HEK293 (cell line): ENCODE measurements around the gene PLXNA2.

ENCODE experiments used
- CTCF ChIA-PET: fragments of 350-600 bp; formaldehyde crosslinking; extraction: SDS; loops from one replicate; lab custom pipeline; 2021; ENCODE audit warnings: antibody characterized with exemption; lab: Yijun Ruan, JAX
- POLR2A ChIA-PET: fragments of 300-600 bp; formaldehyde crosslinking; extraction: SDS; loops from one replicate; lab custom pipeline; 2020; ENCODE audit warnings: antibody characterized with exemption, inconsistent platforms; lab: Yijun Ruan, JAX
- H3K27ac ChIP-seq: fragments of 200-500 bp; sonication (Bioruptor generic); 2 replicates; pipeline ENCODE4 v1.5.1; 2014; ENCODE audit warnings: low read depth, low read length, control low read depth, inconsistent platforms; ENCODE audit errors: extremely low read depth
- H3K36me3 ChIP-seq, 2 experiments: fragments of 200-500 bp in 1 of 2; sonication (Bioruptor generic) in 1 of 2; 1 replicate in 1 of 2; 2 replicates in 1 of 2; pipeline ENCODE4 v1.5.1; 2014 to 2017; ENCODE audit warnings: inconsistent platforms in 2 of 2, low read length in 2 of 2; ENCODE audit not compliant: control insufficient read depth in 2 of 2, insufficient read depth in 1 of 2
- H3K4me1 ChIP-seq: fragments of 200-500 bp; sonication (Bioruptor generic); 2 replicates; pipeline ENCODE4 v1.5.1; 2014; ENCODE audit warnings: mild to moderate bottlenecking, low read length, inconsistent platforms; ENCODE audit not compliant: control insufficient read depth, insufficient read depth
- H3K4me3 ChIP-seq: 2 replicates; pipeline ENCODE4 v1.5.1; 2011; ENCODE audit warnings: low read depth, mild to moderate bottlenecking, control low read depth, low read length, moderate library complexity
- H3K9me3 ChIP-seq: fragments of 200-500 bp; sonication (Bioruptor generic); 2 replicates; pipeline ENCODE4 v1.5.1; 2014; ENCODE audit warnings: low read depth, low read length, inconsistent platforms; ENCODE audit not compliant: control insufficient read depth, insufficient read depth
- EGR2 ChIP-seq: fragments of 450-650 bp; formaldehyde crosslinking; IDR thresholded peaks from 2 replicates; pipeline ENCODE4 v1.5.1; 2016; ENCODE audit warnings: low read depth, missing biosample characterization, missing genetic modification characterization
- GLI4 ChIP-seq: fragments of 450-650 bp; formaldehyde crosslinking; IDR thresholded peaks from 2 replicates; pipeline ENCODE4 v1.5.1; 2016; ENCODE audit warnings: missing biosample characterization, missing genetic modification characterization
- KLF7 ChIP-seq: fragments of 450-650 bp; formaldehyde crosslinking; IDR thresholded peaks from 2 replicates; pipeline ENCODE4 v1.5.1; 2016; ENCODE audit warnings: missing biosample characterization, missing genetic modification characterization, borderline replicate concordance
- SCRT2 ChIP-seq: fragments of 450-650 bp; formaldehyde crosslinking; IDR thresholded peaks from 2 replicates; pipeline ENCODE4 v1.5.1; 2016; ENCODE audit warnings: missing biosample characterization, missing genetic modification characterization
- YY1 ChIP-seq: fragments of 450-650 bp; formaldehyde crosslinking; IDR thresholded peaks from 2 replicates; pipeline ENCODE4 v1.5.1; 2018; ENCODE audit warnings: missing biosample characterization, missing genetic modification characterization
- ZNF132 ChIP-seq: fragments of 450-650 bp; formaldehyde crosslinking; IDR thresholded peaks from 2 replicates; pipeline ENCODE4 v1.5.1; 2017; ENCODE audit warnings: missing biosample characterization, missing genetic modification characterization, borderline replicate concordance
- ZNF138 ChIP-seq: fragments of 450-650 bp; formaldehyde crosslinking; IDR thresholded peaks from 2 replicates; pipeline ENCODE4 v1.5.1; 2016; ENCODE audit warnings: missing biosample characterization, missing genetic modification characterization, borderline replicate concordance
- ZNF140 ChIP-seq: fragments of 450-650 bp; formaldehyde crosslinking; IDR thresholded peaks from 2 replicates; pipeline ENCODE4 v1.5.1; 2016; ENCODE audit warnings: missing biosample characterization, missing genetic modification characterization
- ZNF221 ChIP-seq: fragments of 450-650 bp; formaldehyde crosslinking; IDR thresholded peaks from 2 replicates; pipeline ENCODE4 v1.5.1; 2017; ENCODE audit warnings: missing biosample characterization, missing genetic modification characterization, borderline replicate concordance
- ZNF266 ChIP-seq: fragments of 450-650 bp; formaldehyde crosslinking; IDR thresholded peaks from 2 replicates; pipeline ENCODE4 v1.5.1; 2016; ENCODE audit warnings: missing biosample characterization, missing genetic modification characterization, low read depth
- ZNF394 ChIP-seq: fragments of 450-650 bp; formaldehyde crosslinking; IDR thresholded peaks from 2 replicates; pipeline ENCODE4 v1.5.1; 2016; ENCODE audit warnings: missing biosample characterization, missing genetic modification characterization, mild to moderate bottlenecking, moderate library complexity, borderline replicate concordance
- ZNF404 ChIP-seq: fragments of 450-650 bp; formaldehyde crosslinking; IDR thresholded peaks from 2 replicates; pipeline ENCODE4 v1.5.1; 2017; ENCODE audit warnings: missing biosample characterization, missing genetic modification characterization
- ZNF48 ChIP-seq: fragments of 450-650 bp; formaldehyde crosslinking; IDR thresholded peaks from 2 replicates; pipeline ENCODE4 v1.5.1; 2016; ENCODE audit warnings: missing biosample characterization, missing genetic modification characterization
- ZNF544 ChIP-seq: fragments of 450-650 bp; formaldehyde crosslinking; IDR thresholded peaks from 2 replicates; pipeline ENCODE4 v1.5.0; 2017; ENCODE audit warnings: missing biosample characterization, missing genetic modification characterization
- ZNF548 ChIP-seq: fragments of 450-650 bp; formaldehyde crosslinking; IDR thresholded peaks from 2 replicates; pipeline ENCODE4 v1.5.1; 2016; ENCODE audit warnings: missing biosample characterization, missing genetic modification characterization
- ZNF596 ChIP-seq: fragments of 450-650 bp; IDR thresholded peaks from 2 replicates; pipeline ENCODE4 v1.5.0; 2018; ENCODE audit warnings: missing biosample characterization, mild to moderate bottlenecking, missing genetic modification characterization, moderate library complexity
- ZNF610 ChIP-seq: fragments of 450-650 bp; formaldehyde crosslinking; IDR thresholded peaks from 2 replicates; pipeline ENCODE4 v1.5.1; 2016; ENCODE audit warnings: missing biosample characterization, missing genetic modification characterization, borderline replicate concordance
- ZNF654 ChIP-seq: fragments of 450-650 bp; formaldehyde crosslinking; IDR thresholded peaks from 2 replicates; pipeline ENCODE4 v1.5.1; 2016; ENCODE audit warnings: low read depth, missing biosample characterization, missing genetic modification characterization
- ZNF658 ChIP-seq: fragments of 450-650 bp; formaldehyde crosslinking; IDR thresholded peaks from 2 replicates; pipeline ENCODE4; 2016; ENCODE audit warnings: missing biosample characterization, missing genetic modification characterization
- ZNF701 ChIP-seq: fragments of 450-650 bp; formaldehyde crosslinking; IDR thresholded peaks from 2 replicates; pipeline ENCODE4 v1.5.1; 2016; ENCODE audit warnings: missing biosample characterization, missing genetic modification characterization
- ZSCAN30 ChIP-seq: fragments of 450-650 bp; IDR thresholded peaks from 2 replicates; pipeline ENCODE4 v1.5.1; 2018; ENCODE audit warnings: missing biosample characterization, mild to moderate bottlenecking, missing genetic modification characterization, moderate library complexity
- TF ChIP-seq, protein P1 (sequence below): fragments of 450-650 bp; formaldehyde crosslinking; IDR thresholded peaks from 2 replicates; pipeline ENCODE4 v1.5.1; 2016; ENCODE audit warnings: missing biosample characterization, missing genetic modification characterization
- TF ChIP-seq, protein P2 (sequence below): fragments of 450-650 bp; formaldehyde crosslinking; IDR thresholded peaks from 2 replicates; pipeline ENCODE4 v1.5.1; 2016; ENCODE audit warnings: missing biosample characterization, missing genetic modification characterization, borderline replicate concordance
- TF ChIP-seq, protein P3 (sequence below): fragments of 450-650 bp; formaldehyde crosslinking; IDR thresholded peaks from 2 replicates; pipeline ENCODE4 v1.5.1; 2016; ENCODE audit warnings: missing biosample characterization, missing genetic modification characterization
- TF ChIP-seq, protein P4 (sequence below): fragments of 450-650 bp; formaldehyde crosslinking; IDR thresholded peaks from 2 replicates; pipeline ENCODE4 v1.5.1; 2016; ENCODE audit warnings: missing biosample characterization, missing genetic modification characterization

PLXNA2 gene

DNA sequence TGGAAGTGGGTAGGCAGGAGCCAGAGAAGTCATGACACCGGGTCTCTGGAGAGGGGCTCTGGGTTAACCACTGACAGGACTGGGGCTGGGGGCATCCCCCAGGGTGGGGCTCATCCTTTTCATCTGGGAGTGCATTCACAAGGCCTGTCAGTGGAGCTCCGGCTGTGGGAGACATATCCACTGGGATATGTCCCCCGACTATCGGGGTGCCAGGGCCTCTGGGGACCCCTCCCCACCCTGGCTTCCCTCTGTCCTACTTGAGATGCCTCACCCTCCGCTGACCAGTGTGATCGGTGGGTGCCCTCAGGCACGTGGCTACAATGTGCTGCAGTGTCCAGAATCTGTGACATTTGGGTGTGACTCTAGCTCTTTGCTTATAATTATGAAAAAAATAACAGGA is 240.9 kb downstream of the PLXNA2 start (continued):
- TF ChIP-seq, protein P1, sequence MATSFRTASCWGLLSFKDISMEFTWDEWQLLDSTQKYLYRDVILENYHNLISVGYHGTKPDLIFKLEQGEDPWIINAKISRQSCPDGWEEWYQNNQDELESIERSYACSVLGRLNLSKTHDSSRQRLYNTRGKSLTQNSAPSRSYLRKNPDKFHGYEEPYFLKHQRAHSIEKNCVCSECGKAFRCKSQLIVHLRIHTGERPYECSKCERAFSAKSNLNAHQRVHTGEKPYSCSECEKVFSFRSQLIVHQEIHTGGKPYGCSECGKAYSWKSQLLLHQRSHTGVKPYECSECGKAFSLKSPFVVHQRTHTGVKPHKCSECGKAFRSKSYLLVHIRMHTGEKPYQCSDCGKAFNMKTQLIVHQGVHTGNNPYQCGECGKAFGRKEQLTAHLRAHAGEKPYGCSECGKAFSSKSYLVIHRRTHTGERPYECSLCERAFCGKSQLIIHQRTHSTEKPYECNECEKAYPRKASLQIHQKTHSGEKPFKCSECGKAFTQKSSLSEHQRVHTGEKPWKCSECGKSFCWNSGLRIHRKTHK (tag by site-specific recombination) = no peak

DNA sequence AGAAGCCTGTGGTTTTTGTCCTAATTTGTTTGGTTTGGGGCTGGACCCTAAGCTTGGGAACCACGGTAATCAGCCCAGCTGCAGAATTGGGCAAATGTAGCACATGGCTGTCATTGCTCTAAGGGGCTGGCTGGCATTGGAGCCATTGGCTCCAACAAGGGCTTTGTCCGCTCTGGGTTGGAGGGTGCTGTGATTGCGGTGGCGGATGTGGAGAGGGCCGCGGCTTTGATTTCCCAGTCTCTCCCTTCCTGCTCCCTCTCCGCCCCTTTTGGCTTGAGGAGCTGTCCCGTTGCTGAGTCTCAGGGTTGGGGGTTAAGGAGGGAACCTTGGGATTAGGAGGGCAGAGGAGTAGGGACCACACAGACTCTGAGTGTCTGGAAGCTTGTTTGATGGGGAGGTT is 241.5 kb downstream of the PLXNA2 start:
- TF ChIP-seq ZNF394 (no peak), ZNF266 (no peak), ZNF701 (no peak), ZNF221 (tag by site-specific recombination) (no peak), ZNF544 (no peak), YY1 (tag by site-specific recombination) (no peak), EGR2 (tag by site-specific recombination) (no peak), ZNF138 (tag by site-specific recombination) (no peak), ZNF610 (tag by site-specific recombination) (no peak)
- H3K4me1 ChIP-seq = no peaks in the 10 kb centered on the region

DNA sequence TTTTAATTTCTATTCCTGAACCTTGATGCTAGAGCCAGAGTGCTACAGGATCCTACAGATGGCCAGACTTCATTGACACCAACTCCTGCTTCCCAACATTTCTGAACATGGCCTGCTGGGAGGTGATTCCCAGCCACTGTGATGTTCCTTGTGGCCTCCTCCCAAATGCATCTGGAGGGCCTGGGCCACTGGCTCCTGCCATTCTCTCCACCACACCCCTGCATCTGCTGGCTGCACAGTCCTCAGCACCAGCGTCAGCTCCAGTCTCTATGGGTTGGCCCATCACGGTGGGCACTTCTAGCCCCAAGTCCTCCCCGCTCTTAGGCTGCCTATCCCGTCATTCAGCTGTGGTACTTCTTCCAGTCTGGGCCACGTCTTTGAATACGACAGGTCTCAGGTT is 242.1 kb downstream of the PLXNA2 start:
- Histone ChIP-seq H3K4me3 (no peak overlapping the region), H3K27ac (no peak overlapping the region), H3K4me1 (no peaks in the 10 kb centered on the region), H3K36me3 (no peaks in the 10 kb centered on the region), H3K9me3 (no peaks in the 10 kb centered on the region)
- CTCF ChIA-PET = interaction anchor here (0.7 kb wide), 1 partner anchor 345 kb away, joined by 4 read pairs; no protein-coding TSS in a partner anchor
- TF ChIP-seq ZNF132 (tag by site-specific recombination) (no peak), ZSCAN30 (tag by site-specific recombination) (no peak), KLF7 (tag by site-specific recombination) (no peak), ZNF221 (tag by site-specific recombination) (no peak), ZNF48 (tag by site-specific recombination) (no peak), ZNF654 (tag by site-specific recombination) (no peak), ZNF140 (tag by site-specific recombination) (no peak), ZNF394 (no peak), ZNF658 (tag by site-specific recombination) (no peak), ZNF404 (tag by site-specific recombination) (no peak), GLI4 (no peak), ZNF596 (tag by site-specific recombination) (no peak), ZNF548 (tag by site-specific recombination) (no peak), SCRT2 (tag by site-specific recombination) (no peak)
- TF ChIP-seq, protein P2, sequence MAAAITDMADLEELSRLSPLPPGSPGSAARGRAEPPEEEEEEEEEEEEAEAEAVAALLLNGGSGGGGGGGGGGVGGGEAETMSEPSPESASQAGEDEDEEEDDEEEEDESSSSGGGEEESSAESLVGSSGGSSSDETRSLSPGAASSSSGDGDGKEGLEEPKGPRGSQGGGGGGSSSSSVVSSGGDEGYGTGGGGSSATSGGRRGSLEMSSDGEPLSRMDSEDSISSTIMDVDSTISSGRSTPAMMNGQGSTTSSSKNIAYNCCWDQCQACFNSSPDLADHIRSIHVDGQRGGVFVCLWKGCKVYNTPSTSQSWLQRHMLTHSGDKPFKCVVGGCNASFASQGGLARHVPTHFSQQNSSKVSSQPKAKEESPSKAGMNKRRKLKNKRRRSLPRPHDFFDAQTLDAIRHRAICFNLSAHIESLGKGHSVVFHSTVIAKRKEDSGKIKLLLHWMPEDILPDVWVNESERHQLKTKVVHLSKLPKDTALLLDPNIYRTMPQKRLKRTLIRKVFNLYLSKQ (tag by site-specific recombination) = no peak
- TF ChIP-seq, protein P3, sequence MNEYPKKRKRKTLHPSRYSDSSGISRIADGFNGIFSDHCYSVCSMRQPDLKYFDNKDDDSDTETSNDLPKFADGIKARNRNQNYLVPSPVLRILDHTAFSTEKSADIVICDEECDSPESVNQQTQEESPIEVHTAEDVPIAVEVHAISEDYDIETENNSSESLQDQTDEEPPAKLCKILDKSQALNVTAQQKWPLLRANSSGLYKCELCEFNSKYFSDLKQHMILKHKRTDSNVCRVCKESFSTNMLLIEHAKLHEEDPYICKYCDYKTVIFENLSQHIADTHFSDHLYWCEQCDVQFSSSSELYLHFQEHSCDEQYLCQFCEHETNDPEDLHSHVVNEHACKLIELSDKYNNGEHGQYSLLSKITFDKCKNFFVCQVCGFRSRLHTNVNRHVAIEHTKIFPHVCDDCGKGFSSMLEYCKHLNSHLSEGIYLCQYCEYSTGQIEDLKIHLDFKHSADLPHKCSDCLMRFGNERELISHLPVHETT (tag by site-specific recombination) = no peak
- TF ChIP-seq, protein P4, sequence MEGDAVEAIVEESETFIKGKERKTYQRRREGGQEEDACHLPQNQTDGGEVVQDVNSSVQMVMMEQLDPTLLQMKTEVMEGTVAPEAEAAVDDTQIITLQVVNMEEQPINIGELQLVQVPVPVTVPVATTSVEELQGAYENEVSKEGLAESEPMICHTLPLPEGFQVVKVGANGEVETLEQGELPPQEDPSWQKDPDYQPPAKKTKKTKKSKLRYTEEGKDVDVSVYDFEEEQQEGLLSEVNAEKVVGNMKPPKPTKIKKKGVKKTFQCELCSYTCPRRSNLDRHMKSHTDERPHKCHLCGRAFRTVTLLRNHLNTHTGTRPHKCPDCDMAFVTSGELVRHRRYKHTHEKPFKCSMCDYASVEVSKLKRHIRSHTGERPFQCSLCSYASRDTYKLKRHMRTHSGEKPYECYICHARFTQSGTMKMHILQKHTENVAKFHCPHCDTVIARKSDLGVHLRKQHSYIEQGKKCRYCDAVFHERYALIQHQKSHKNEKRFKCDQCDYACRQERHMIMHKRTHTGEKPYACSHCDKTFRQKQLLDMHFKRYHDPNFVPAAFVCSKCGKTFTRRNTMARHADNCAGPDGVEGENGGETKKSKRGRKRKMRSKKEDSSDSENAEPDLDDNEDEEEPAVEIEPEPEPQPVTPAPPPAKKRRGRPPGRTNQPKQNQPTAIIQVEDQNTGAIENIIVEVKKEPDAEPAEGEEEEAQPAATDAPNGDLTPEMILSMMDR (tag by site-specific recombination) = no peak
- POLR2A ChIA-PET = no interaction called here

More for the DNA sequence above, 241.5 kb downstream of the PLXNA2 start:
- Histone ChIP-seq H3K4me3 (no peak overlapping the region), H3K36me3 (no peaks in the 10 kb centered on the region), H3K9me3 (no peaks in the 10 kb centered on the region), H3K27ac (no peak overlapping the region)
- ChIA-PET POLR2A (no interaction called here), CTCF (interaction anchor here (0.7 to 1.7 kb wide), 4 partner anchors 10 to 344 kb away, joined by 4 to 9 read pairs (median 6); no protein-coding TSS in a partner anchor)
